NOMO-1 treated with dmso at 0.1 percent for 144 hours (cell line): Measurements from ENCODE around the gene SRSF10.
"Not testable (repeated sequence)": the region's sequence is repeated elsewhere in the genome, so short reads cannot be mapped to it uniquely, and the experiment has no call there.

Source experiments
- DNase-seq: peaks from one replicate; lab custom pipeline; 2025; ENCODE audit not compliant: unreplicated experiment; lab: John Stamatoyannopoulos, UW

The SRSF10 gene

DNA sequence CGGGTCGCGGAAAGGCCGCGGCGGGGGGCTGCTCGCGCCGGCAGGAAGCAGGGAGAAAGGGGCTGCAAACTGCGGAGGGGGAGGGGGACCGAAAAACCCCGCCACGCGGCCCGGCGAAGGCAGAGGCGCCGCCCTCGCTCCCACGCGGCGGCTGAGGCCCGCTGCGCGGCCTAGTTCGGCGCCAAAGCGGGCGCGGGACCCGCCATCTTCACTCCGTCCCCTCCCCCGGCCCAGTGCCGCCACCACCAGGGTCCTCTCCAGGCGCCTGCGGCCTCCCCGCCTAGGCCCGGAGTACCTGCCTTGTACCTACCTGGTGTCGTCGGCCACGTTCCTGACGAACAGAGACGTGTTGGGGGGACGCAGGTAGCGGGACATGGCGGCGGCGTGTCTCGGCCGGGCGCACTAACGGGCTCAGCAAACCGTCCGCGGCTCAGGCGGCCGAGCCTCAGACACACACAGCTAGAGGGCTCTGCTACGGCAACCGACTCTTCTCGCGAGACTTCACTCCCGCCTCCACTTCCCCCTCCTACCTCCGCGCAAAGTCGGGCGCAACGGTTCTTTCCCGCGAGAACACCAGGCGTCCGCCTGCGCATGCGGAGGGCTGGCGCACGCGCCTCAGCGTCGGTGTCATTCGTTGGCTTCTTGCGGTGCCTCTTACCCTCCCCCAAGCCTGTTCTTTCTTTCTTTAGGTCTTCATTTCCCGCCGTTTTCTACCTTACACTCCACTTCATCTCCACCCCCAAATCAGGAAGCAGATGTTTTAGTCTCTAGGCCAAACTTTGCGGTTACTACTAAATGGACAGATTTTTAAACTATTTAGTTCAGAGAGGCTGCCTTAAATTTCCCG, at the start of gene SRSF10:
Gene SRSF10 (minus strand): TSS at position 447 of the 847 bp plus-strand sequence. CDS start 72 bp downstream, at position 375.
- peak; percentile 99 for DNase-seq

DNA sequence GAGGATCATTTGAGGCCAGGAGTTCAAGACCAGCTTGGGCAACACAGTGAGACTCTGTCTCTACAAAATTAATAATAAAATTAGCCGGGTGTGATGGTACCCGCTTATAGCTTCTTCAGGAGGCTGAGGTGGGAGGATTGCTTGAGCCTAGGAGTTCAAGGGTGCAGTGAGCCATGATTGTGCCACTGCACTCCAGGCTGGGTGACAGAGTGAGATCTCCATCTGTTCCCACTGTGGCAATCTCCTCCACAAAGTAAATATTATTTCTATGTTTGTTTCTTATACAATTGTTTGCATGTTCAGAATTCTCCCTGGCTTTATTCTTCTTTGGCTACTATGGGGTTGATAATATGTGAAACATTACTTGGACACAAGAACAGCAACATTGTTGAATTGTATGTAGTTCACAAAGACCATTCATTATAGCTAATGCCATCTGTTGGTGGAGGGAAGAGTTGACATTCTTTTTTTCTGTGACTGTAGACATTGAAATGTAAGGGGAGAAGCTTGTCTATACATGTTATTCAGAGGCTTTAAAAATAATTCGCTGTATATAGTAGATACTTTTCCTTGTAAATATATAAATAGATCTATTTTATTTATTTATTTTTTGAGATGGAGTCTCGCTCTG, 47.8 kb upstream of the SRSF10 start:
- no peak for DNase-seq

DNA sequence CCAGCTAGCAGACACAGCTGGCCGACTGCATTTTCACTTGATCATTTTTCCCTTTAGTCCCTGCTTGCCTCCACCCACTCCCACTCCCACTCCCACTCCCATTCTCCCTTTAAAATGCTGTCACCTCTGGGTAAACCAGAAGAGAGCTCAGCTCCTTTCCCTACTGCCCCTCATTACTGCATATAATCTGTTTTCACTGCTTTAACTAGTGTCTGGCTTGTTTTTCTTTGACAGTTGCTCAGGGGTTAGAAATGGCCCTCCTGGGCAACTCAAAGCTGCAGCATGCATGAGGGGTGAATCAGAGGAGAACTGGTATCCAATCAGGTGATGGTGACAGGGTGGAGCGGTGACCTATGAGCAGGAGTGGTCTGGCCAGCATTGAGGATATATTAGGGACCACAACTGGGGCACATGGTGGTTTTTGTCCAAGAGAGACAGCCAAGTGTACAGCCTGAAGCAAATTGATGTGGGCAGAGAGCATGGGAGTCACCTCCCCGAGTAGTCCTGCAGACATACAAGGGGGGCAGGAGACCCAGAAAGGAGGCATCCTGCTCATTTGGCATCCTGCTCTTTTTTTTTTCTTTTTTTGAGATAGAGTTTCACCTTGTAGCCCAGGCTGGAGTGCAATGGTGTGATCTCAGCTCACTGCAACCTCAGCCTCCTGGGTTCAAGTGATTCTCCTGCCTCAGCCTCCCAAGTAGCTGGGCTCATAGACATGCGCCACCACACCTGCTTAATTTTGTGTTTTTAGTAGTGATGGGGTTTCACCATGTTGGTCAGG, 42.6 kb upstream of the SRSF10 start:
- no peak for DNase-seq

DNA sequence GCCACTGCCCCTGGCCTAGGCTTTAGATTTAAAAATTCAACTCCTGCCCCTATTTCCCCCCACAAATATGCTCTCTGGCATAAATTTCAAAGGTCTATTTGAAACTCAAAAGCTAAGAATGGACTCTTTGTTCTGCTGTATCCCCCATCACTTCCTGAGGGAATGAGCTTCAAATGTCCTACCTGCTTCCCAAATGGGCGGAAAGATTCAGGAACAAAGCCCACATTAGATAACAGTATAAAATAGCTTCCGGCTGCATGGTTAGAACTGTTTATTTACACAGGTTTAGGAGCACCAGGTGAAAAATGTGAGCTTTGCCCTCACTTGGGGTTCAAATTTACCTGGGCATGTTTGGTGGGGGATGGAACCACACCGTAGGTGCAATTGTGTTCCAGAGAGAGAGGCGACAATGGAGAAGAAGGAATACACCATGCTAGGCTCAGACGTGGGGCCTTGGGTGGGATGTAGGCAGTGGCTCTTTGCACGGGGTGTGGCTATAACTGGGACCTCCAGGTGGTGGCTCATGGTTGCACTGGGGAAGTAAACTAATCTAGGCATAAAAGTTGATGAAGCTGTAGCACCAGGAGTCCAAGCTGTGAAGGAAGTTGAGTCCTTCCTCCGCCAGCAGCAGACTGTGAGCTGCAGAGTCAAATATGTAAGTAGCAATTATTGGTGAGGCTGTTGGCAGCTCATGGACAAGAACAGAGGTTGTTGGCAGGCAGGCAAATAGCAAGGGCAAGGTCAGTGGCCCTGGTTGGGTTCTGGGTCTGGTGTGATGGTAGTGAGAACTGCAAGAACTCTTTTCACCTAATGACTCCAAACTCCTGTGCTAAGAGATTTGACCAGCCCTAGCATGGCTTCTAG, 41.5 kb upstream of the SRSF10 start:
- no peak for DNase-seq

- no peak for DNase-seq
These were observed 40.3 kb upstream of the SRSF10 start for GRCh38 chr1:24020470-24020869.

- no peak for DNase-seq
These were observed 39.9 kb upstream of the SRSF10 start for GRCh38 chr1:24020025-24020424.

- DNase-seq, result no peak
These were observed 38.8 kb upstream of the SRSF10 start for GRCh38 chr1:24018611-24019580.

GRCh38 chr1:24015221-24016210, 35.4 kb upstream of the SRSF10 start:
- DNase-seq, result no peak

DNA sequence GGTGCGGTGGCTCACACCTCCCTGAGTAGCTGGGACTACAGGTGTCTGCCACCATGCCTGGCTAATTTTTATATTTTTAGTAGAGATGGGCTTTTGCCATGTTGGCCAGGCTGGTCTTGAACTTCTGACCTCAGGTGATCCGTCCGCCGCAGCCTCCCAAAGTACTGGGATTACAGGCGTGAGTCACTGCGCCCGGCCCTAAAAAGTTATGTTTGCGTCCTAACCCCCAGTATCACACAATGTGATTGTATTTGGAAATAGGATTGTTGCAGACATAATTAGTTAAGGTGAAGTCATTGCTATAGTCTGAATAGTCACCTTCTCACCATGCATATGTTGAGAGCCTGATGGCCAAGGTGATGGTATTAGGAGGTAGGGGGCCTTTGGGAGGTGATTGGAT, 32.8 kb upstream of the SRSF10 start:
- DNase-seq, result not testable (repeated sequence)

- no peak for DNase-seq
These were observed 30.5 kb upstream of the SRSF10 start for GRCh38 chr1:24010650-24011049.

GRCh38 chr1:24009406-24009805, 29.3 kb upstream of the SRSF10 start:
- no peak for DNase-seq

DNA sequence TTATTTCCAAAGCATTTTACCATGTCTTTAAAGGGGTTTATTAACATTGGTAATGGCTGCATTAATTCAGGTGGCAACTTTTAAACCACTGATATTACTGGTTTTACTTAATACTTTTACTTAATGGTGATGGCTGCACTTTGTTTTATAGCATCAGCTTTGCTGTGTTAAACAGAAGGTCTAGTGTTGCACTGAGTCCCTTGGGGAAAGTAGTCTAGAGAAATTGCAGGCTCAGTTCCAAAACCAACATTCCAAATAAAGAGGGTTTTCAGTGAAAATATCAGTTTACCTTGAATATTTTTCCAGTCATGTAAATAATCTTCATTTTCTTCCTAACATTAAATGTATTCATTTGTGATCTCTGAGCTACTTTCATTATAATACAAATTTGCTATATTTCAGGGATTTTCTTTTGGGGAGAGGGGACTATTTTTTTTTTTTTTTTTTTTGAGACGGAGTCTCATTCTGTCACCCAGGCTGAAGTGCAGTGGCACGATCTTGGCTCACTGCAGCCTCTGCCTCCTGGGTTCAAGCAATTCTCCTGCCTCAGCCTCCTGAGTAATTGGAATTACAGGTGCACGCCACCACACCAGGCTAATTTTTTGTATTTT, 28.6 kb upstream of the SRSF10 start:
- DNase-seq, result not testable (repeated sequence)

- no peak for DNase-seq
These were observed 27.0 kb upstream of the SRSF10 start for GRCh38 chr1:24007079-24007478.

GRCh38 chr1:24005163-24005562, 25.0 kb upstream of the SRSF10 start:
- no peak for DNase-seq

GRCh38 chr1:24004132-24004531, 24.0 kb upstream of the SRSF10 start:
- DNase-seq, result no peak

GRCh38 chr1:24003331-24003972, 23.3 kb upstream of the SRSF10 start:
- DNase-seq, result no peak

GRCh38 chr1:24002695-24003094, 22.6 kb upstream of the SRSF10 start:
- no peak for DNase-seq
